ENCODE measurements around the gene SERGEF. TPM values are rescaled to one million over a fixed set of nuclear protein-coding genes. Genes with fewer than 3 reads are reported as not detected.
A peak's percentile ranks its signal among the peaks of the same experiment; 100 is the strongest.

Gene SERGEF
- total and polyA plus RNA-seq, 8 donors, result 16.2 to 26.1 (median 19.7) TPM

DNA sequence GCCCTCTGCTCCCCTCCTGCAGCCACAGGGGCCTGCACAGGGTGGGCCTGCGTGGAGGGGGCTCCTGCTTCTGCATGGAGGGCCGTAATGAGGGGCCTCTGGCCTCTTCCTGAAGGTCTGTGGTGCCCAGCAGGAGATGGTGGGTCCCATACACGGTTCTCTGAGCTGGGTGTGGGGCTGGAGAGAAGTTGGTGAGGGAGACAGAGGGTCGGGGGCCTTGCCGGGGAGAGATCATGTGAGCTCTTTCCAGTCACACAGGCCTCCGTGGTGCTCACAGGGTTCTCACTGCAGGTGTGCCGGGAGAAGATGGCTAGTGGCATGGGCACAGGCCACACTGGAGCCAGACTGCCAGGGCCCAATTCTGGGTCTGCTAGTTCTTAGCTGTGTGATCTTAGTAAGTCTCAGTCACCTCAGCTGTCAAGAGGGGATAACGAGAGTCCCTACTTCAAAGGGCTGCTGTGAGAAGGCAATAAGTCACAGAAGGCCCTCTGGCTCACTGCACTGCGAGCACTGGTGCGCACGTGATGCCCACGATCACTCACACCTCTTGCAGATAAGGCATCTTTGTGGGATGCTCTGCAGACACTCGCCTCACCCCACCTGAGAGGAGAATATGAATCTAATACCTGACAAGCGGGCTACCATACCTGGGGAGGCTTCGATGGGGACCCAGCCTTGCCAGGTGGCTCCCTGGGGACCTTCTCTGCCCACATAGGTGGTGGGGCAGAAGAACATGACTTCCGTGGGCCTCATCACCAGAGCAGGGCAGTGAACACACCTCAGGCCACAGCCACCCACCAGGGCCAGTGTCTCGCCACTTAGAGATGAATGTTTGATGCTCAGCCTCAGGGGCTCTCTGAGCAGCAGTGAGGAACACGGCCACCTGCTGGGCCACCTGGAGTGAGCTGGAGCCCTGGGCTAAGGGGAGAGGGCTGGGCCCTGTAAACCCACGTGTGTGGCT is 263.8 kb downstream of the SERGEF start:
- H3K36me3 ChIP-seq, result no peaks in the 10 kb centered on the region
- H3K27me3 ChIP-seq, result peaks cover 0 to 45% of the 10 kb centered on the region in 2 donors
- TF ChIP-seq, protein P1, sequence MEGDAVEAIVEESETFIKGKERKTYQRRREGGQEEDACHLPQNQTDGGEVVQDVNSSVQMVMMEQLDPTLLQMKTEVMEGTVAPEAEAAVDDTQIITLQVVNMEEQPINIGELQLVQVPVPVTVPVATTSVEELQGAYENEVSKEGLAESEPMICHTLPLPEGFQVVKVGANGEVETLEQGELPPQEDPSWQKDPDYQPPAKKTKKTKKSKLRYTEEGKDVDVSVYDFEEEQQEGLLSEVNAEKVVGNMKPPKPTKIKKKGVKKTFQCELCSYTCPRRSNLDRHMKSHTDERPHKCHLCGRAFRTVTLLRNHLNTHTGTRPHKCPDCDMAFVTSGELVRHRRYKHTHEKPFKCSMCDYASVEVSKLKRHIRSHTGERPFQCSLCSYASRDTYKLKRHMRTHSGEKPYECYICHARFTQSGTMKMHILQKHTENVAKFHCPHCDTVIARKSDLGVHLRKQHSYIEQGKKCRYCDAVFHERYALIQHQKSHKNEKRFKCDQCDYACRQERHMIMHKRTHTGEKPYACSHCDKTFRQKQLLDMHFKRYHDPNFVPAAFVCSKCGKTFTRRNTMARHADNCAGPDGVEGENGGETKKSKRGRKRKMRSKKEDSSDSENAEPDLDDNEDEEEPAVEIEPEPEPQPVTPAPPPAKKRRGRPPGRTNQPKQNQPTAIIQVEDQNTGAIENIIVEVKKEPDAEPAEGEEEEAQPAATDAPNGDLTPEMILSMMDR (IDR thresholded peaks at IDR 0.05), result no peak
- H3K9me3 ChIP-seq, result no peaks in the 10 kb centered on the region
- intact Hi-C loops (cut with DNase I), result no loop called here
- no peak overlapping the region for H3K27ac ChIP-seq
- H3K4me3 ChIP-seq, result no peak overlapping the region
- no peaks in the 10 kb centered on the region for H3K4me1 ChIP-seq
- ATAC-seq (no peak), DNase-seq (peak in 2 of 4 donors; percentile 25 to 53)

DNA sequence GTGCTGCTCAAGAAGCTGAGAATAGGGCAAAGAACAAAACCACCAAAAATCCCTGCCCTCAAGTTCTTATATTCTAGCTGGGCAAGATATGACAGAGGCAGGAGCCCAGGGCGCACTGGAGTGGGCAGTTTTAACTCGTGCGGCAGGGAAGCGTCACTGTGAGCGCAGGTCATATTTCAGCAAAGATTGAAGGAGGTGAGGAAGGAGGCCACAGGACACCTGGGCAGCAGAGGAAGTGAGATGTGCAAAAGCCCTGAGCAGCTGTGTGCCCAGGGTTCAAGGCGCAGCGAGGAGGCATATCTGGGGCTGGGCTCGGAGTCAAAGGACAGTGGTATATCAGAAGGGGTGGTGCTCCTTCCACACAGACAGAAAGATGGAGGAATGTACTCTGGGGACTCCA is 264.8 kb downstream of the SERGEF start:
- Histone ChIP-seq H3K36me3 (no peaks in the 10 kb centered on the region), H3K4me3 (no peak overlapping the region), H3K9me3 (no peaks in the 10 kb centered on the region), H3K4me1 (no peaks in the 10 kb centered on the region), H3K27me3 (peaks cover 0 to 37% of the 10 kb centered on the region in 2 donors), H3K27ac (no peak overlapping the region)
- DNase-seq, result peak in 1 of 4 donors; percentile 30
- TF ChIP-seq, protein P1 (IDR thresholded peaks at IDR 0.05), result no peak
- no peak for ATAC-seq
- intact Hi-C loops (cut with DNase I), result no loop called here

DNA sequence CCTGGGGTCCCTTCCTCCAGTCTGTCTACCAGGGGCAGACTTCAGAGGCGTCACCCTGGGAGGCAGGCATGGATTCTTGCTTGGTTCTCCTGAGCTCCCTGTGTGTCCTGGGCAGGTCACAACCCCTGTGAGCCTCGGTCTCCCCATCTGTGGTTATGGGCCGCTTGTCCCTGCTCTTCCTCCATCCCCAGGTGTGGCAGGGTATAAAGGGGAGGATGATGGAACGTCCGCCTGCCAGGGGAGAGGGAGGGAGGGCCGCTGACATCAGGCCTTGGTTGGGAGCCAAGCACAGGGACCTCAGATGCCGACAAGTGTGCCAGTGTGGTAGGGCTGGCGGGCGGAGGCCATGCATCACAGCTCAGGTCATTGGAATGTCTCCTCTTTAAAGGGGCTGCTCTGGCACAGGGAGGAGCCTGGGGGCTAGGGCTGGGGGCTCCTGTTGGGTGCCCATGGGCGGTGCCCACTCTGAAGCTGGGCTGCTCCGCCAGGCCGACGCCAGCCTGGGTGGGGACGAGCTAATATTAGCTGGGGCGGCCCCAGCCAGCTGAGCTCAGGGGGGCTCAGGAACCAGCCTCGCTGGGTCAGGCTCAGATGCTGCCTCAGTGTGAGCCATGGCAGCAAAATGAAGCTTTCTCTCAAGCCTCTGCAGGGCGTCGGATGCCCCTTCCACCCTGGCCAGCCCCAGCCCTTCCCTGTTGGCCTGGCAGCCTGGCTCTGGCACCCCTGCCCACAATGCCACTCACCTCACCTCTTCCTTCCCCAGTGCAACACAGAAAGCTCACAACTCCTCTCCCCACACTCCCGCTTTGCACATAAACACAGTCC is 265.5 kb downstream of the SERGEF start:
- no peak overlapping the region for H3K27ac ChIP-seq
- ATAC-seq, result no peak
- no peak overlapping the region for H3K4me3 ChIP-seq
- TF ChIP-seq, protein P1 (IDR thresholded peaks at IDR 0.05), result no peak
- intact Hi-C loops (cut with DNase I), result no loop called here
- no peaks in the 10 kb centered on the region for H3K9me3 ChIP-seq
- peak in 1 of 4 donors; percentile 61 for DNase-seq
- H3K27me3 ChIP-seq, result peaks cover 0 to 31% of the 10 kb centered on the region in 2 donors
- H3K4me1 ChIP-seq, result no peaks in the 10 kb centered on the region
- no peaks in the 10 kb centered on the region for H3K36me3 ChIP-seq

DNA sequence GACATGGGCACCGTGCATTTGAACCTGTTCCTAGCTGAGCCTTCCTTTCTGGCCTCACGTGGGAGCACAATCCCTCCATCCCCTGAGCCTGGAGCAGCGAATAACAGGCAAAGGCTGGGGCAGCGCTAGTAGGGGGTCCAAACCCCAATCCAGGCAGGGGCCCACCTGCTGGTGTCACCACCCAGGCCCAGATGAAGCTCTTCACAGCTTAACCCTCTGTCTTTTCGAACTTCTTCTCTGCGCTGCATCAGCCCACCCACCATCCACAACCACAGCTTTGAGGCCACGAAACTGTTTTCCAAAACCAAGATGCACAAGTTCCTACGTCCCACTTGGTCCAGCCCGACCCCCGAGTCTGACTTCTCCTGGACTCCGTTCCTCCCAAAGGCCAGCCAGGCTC is 266.8 kb downstream of the SERGEF start:
- Histone ChIP-seq H3K27ac (no peak overlapping the region), H3K4me1 (no peaks in the 10 kb centered on the region), H3K36me3 (no peaks in the 10 kb centered on the region), H3K4me3 (no peak overlapping the region), H3K27me3 (peaks cover 0 to 38% of the 10 kb centered on the region in 2 donors), H3K9me3 (no peaks in the 10 kb centered on the region)
- no peak for ATAC-seq
- TF ChIP-seq, protein P1 (IDR thresholded peaks at IDR 0.05), result no peak
- intact Hi-C loops (cut with DNase I), result no loop called here
- DNase-seq, result peak in 2 of 4 donors; percentile 12 to 39

All from left lung (tissue), 10 donors.